Skeletal muscle tissue (tissue), 4 donors: ENCODE results near the gene GSTM5. TPM values are rescaled to one million over a fixed set of nuclear protein-coding genes. Genes with fewer than 3 reads are reported as not detected.
"Not testable (repeated sequence)": the region's sequence is repeated elsewhere in the genome, so short reads cannot be mapped to it uniquely, and the experiment has no call there.

ENCODE experiments used
- H3K27ac ChIP-seq: one replicate; pipeline ENCODE4 v1.7.0; 2013; ENCODE audit warnings: mild to moderate bottlenecking, low read depth, low read length, inconsistent platforms
- H3K27me3 ChIP-seq, 3 donors: one replicate each; pipeline ENCODE4 v1.7.0; 2013; ENCODE audit warnings: low read length in 3 of 3; ENCODE audit not compliant: control insufficient read depth in 3 of 3, insufficient read depth in 3 of 3
- H3K36me3 ChIP-seq, 3 donors: one replicate each; pipeline ENCODE4 v1.7.0; 2013; ENCODE audit warnings: low read length in 3 of 3; ENCODE audit not compliant: control insufficient read depth in 3 of 3, insufficient read depth in 3 of 3
- H3K4me1 ChIP-seq, 3 donors: one replicate each; pipeline ENCODE4 v1.7.0; 2013; ENCODE audit warnings: low read length in 3 of 3, mild to moderate bottlenecking in 3 of 3; ENCODE audit not compliant: control insufficient read depth in 3 of 3, insufficient read depth in 3 of 3
- H3K4me3 ChIP-seq, 3 donors: one replicate each; pipeline ENCODE4 v1.7.0; 2013; ENCODE audit warnings: low read length in 3 of 3
- H3K9ac ChIP-seq, 3 donors: one replicate each; pipeline ENCODE4 v1.7.0; 2013; ENCODE audit warnings: low read length in 3 of 3, mild to moderate bottlenecking in 3 of 3, moderate library complexity in 2 of 3, low read depth in 1 of 3
- H3K9me3 ChIP-seq, 3 donors: one replicate each; pipeline ENCODE4 v1.7.0; 2013; ENCODE audit warnings: low read length in 3 of 3; ENCODE audit not compliant: control insufficient read depth in 3 of 3
- total RNA-seq: library from RNA; depleted of rRNA; stranded (reverse); fragments of >200 nt; gene quantifications from one replicate; pipeline ENCODE4 v1.2.3, GENCODE V29; 2014
- donor health status: Osteomylitis.

GSTM5 gene
- total RNA-seq, 1 donor from 2014 or later, result 11.5 TPM

- H3K27me3 ChIP-seq, H3K27ac ChIP-seq, H3K4me1 ChIP-seq, H3K4me3 ChIP-seq, H3K9ac ChIP-seq, H3K36me3 ChIP-seq, H3K9me3 ChIP-seq: not testable (repeated sequence)
These were observed 16.9 kb upstream of the GSTM5 start for GRCh38 chr1:109695138-109695537.

GRCh38 chr1:109697066-109697465 lies 15.0 kb upstream of the GSTM5 start:
- Histone ChIP-seq H3K4me1 (no peaks in the 10 kb centered on the region), H3K36me3 (no peaks in the 10 kb centered on the region), H3K9ac (no peak overlapping the region), H3K9me3 (no peaks in the 10 kb centered on the region), H3K4me3 (no peak overlapping the region), H3K27me3 (no peaks in the 10 kb centered on the region), H3K27ac (no peak overlapping the region)

- H3K4me1 ChIP-seq, H3K9me3 ChIP-seq, H3K9ac ChIP-seq, H3K27ac ChIP-seq, H3K36me3 ChIP-seq, H3K4me3 ChIP-seq, H3K27me3 ChIP-seq: not testable (repeated sequence)
These were observed 14.2 kb upstream of the GSTM5 start for GRCh38 chr1:109697861-109698260.

- H3K4me3 ChIP-seq, H3K27ac ChIP-seq, H3K9ac ChIP-seq, H3K9me3 ChIP-seq, H3K27me3 ChIP-seq, H3K36me3 ChIP-seq, H3K4me1 ChIP-seq: not testable (repeated sequence)
These were observed 9.1 kb upstream of the GSTM5 start for GRCh38 chr1:109702940-109703339.

GRCh38 chr1:109704173-109704572 lies 7.9 kb upstream of the GSTM5 start:
- no peaks in the 10 kb centered on the region for H3K4me1 ChIP-seq
- no peak overlapping the region for H3K4me3 ChIP-seq
- no peak overlapping the region for H3K27ac ChIP-seq
- no peaks in the 10 kb centered on the region for H3K27me3 ChIP-seq
- H3K9ac ChIP-seq, result no peak overlapping the region
- H3K9me3 ChIP-seq, result no peaks in the 10 kb centered on the region
- H3K36me3 ChIP-seq, result no peaks in the 10 kb centered on the region

- Histone ChIP-seq H3K27me3 (no peaks in the 10 kb centered on the region), H3K4me3 (no peak overlapping the region), H3K27ac (no peak overlapping the region), H3K9ac (no peak overlapping the region), H3K4me1 (no peaks in the 10 kb centered on the region), H3K36me3 (no peaks in the 10 kb centered on the region), H3K9me3 (no peaks in the 10 kb centered on the region)
These were observed 6.6 kb upstream of the GSTM5 start for GRCh38 chr1:109705411-109705810.

- not testable (repeated sequence) for H3K27me3 ChIP-seq, H3K27ac ChIP-seq, H3K36me3 ChIP-seq, H3K4me1 ChIP-seq, H3K9me3 ChIP-seq, H3K4me3 ChIP-seq, H3K9ac ChIP-seq
These were observed 3.1 kb upstream of the GSTM5 start for GRCh38 chr1:109708949-109709348.

- not testable (repeated sequence) for H3K4me3 ChIP-seq, H3K9me3 ChIP-seq, H3K4me1 ChIP-seq, H3K36me3 ChIP-seq, H3K9ac ChIP-seq, H3K27me3 ChIP-seq, H3K27ac ChIP-seq
These were observed 2.2 kb upstream of the GSTM5 start for GRCh38 chr1:109709822-109710221.

GRCh38 chr1:109712321-109712864 lies 342 bp downstream of the GSTM5 start:
- no peaks in the 10 kb centered on the region for H3K27me3 ChIP-seq
- peak overlapping the region in 2 of 3 donors; percentile 22 to 38 for H3K4me3 ChIP-seq
- H3K9me3 ChIP-seq, result no peaks in the 10 kb centered on the region
- no peaks in the 10 kb centered on the region for H3K36me3 ChIP-seq
- no peak overlapping the region for H3K27ac ChIP-seq
- peak overlapping the region in 1 of 3 donors; percentile 40 for H3K9ac ChIP-seq
- H3K4me1 ChIP-seq, result no peaks in the 10 kb centered on the region

- no peak overlapping the region for H3K9ac ChIP-seq
- H3K4me1 ChIP-seq, result no peaks in the 10 kb centered on the region
- no peak overlapping the region for H3K27ac ChIP-seq
- no peak overlapping the region for H3K4me3 ChIP-seq
- H3K9me3 ChIP-seq, result no peaks in the 10 kb centered on the region
- H3K27me3 ChIP-seq, result no peaks in the 10 kb centered on the region
- no peaks in the 10 kb centered on the region for H3K36me3 ChIP-seq
These were observed 1.6 kb downstream of the GSTM5 start for GRCh38 chr1:109713636-109714035.
